OCI-LY7 (cell line): Measurements from ENCODE around the gene RBM33. TPM values are rescaled to one million over a fixed set of nuclear protein-coding genes. Genes with fewer than 3 reads are reported as not detected.

Experiments
- BruUV-seq: library from RNA; stranded (reverse); fragments of 400-500 nt; replicated peaks from 2 replicates; lab custom pipeline; 2021; lab: Mats Ljungman, UMichigan
- CTCF ChIA-PET: fragments of 300-600 bp; sonication (Branson Sonifier 250); formaldehyde crosslinking; loops from one replicate; lab custom pipeline; 2022; ENCODE audit warnings: antibody characterized with exemption; ENCODE audit not compliant: unreplicated experiment; lab: Charles Lee
- POLR2A ChIA-PET: fragments of 300-600 bp; sonication (Branson Sonifier 250); formaldehyde crosslinking; loops from one replicate; lab custom pipeline; 2022; ENCODE audit warnings: antibody characterized with exemption; lab: Charles Lee
- DNase-seq: peaks from one replicate; pipeline ENCODE4 v3.0.0-alpha.2; 2015; ENCODE audit warnings: low spot score
- H2AFZ ChIP-seq: fragments of 200-600 bp; sonication (generic), shearing (Covaris generic); 2 replicates; pipeline ENCODE4 v1.6.1; 2014; ENCODE audit warnings: mild to moderate bottlenecking, antibody characterized with exemption, low read length, moderate library complexity
- H3K27ac ChIP-seq: fragments of 200-600 bp; sonication (generic); 2 replicates; pipeline ENCODE4 v1.5.1; 2014; ENCODE audit warnings: mixed run types, low read depth, mild to moderate bottlenecking, moderate library complexity, low read length, inconsistent platforms; ENCODE audit not compliant: poor library complexity, severe bottlenecking
- H3K36me3 ChIP-seq: fragments of 200-600 bp; sonication (generic); 2 replicates; pipeline ENCODE4 v1.6.1; 2014; ENCODE audit warnings: mild to moderate bottlenecking, antibody characterized with exemption, low read length, moderate library complexity, mixed read lengths; ENCODE audit not compliant: insufficient read depth
- H3K4me1 ChIP-seq: fragments of 200-600 bp; sonication (generic); 2 replicates; pipeline ENCODE4 v1.5.1; 2014; ENCODE audit warnings: mild to moderate bottlenecking, low read length; ENCODE audit not compliant: insufficient read depth, poor library complexity, severe bottlenecking
- H3K4me2 ChIP-seq: fragments of 200-600 bp; sonication (generic); 2 replicates; pipeline ENCODE4 v1.6.1; 2014; ENCODE audit warnings: mild to moderate bottlenecking, low read length
- H3K4me3 ChIP-seq: fragments of 200-600 bp; sonication (generic); 2 replicates; pipeline ENCODE4 v1.5.1; 2014; ENCODE audit warnings: mild to moderate bottlenecking, low read depth, low read length; ENCODE audit not compliant: poor library complexity, severe bottlenecking
- H3K79me2 ChIP-seq: fragments of 200-600 bp; sonication (generic); 2 replicates; pipeline ENCODE4 v1.6.1; 2016; ENCODE audit warnings: low read depth, mild to moderate bottlenecking, low read length, moderate library complexity, mixed read lengths; ENCODE audit not compliant: insufficient read depth
- H3K9me2 ChIP-seq: fragments of 200-600 bp; sonication (generic); 2 replicates; pipeline ENCODE4 v1.6.1; 2016; ENCODE audit warnings: mild to moderate bottlenecking, low read length, mixed read lengths; ENCODE audit not compliant: insufficient read depth
- H3K9me3 ChIP-seq: fragments of 200-600 bp; sonication (generic); 2 replicates; pipeline ENCODE4 v1.6.1; 2014; ENCODE audit warnings: mild to moderate bottlenecking, mixed run types, low read length, mixed read lengths
- H4K20me1 ChIP-seq: fragments of 200-600 bp; sonication (generic); 2 replicates; pipeline ENCODE4 v1.6.1; 2014; ENCODE audit warnings: mild to moderate bottlenecking, antibody characterized with exemption, low read length, moderate library complexity, mixed read lengths; ENCODE audit not compliant: insufficient read depth
- EZH2phosphoT487 ChIP-seq: fragments of 200-600 bp; sonication (generic); IDR thresholded peaks from 2 replicates; pipeline ENCODE4 v1.6.1; 2018; ENCODE audit warnings: low read depth, borderline replicate concordance, mild to moderate bottlenecking, mixed run types, antibody characterized with exemption, low read length, moderate library complexity, mixed read lengths
- intact Hi-C: fragments of 100-400 bp; cut with micrococcal nuclease; formaldehyde crosslinking; loops from one replicate; pipeline ENCODE4 v1.10.0; 2022; ENCODE audit not compliant: unreplicated experiment
- total RNA-seq, 2 experiments: library from RNA; depleted of rRNA in 1 of 2; stranded (reverse); fragments of >200 nt in 1 of 2; shearing (Covaris generic) in 1 of 2; gene quantifications; 2 replicates each; pipeline ENCODE4 v1.2.3, GENCODE V29; 2014 to 2022
- TF ChIP-seq, protein P1 (sequence below): fragments of 200-600 bp; sonication (generic); conservative IDR thresholded peaks from 2 replicates; pipeline ENCODE4 v1.5.1; 2014; ENCODE audit warnings: mild to moderate bottlenecking, antibody characterized with exemption, low read length, moderate library complexity, mixed read lengths

RBM33 gene
- total RNA-seq, 2 experiments from 2014 or later, result 67.6 to 127 TPM

DNA sequence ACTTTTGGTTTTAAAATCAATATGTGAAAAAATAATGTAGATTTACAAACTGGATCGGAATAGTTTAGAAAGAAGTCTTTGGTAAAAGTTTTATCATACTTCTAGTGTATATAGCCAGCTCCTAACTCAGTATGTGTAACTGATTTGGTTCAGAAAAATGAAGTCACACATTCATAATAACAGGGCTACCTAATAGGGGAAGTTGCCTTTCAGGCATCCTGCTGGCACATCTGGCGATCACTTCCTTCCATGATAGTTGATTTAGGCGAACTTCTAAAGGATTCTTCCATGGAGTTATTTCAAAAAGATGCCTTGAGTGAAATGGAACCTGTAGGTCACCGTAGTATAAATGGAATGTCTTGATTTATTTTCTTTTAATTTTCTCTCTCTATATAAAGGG, 98.7 kb downstream of the RBM33 start:
- H3K27ac ChIP-seq, result no peak overlapping the region
- ChIA-PET CTCF (interaction anchor here (0.6 to 1.1 kb wide), 2 partner anchors 9 to 130 kb away, joined by 3 to 4 read pairs; no protein-coding TSS in a partner anchor), POLR2A (no interaction called here)
- H3K4me1 ChIP-seq, result peaks cover 50% of the 10 kb centered on the region
- peak overlapping the region; percentile 15; the same call in 1 of the 2 replicates for H3K4me2 ChIP-seq
- peaks cover 29% of the 10 kb centered on the region; the same call in 1 of the 2 replicates for H3K79me2 ChIP-seq
- no peak overlapping the region for H3K4me3 ChIP-seq
- DNase-seq, result peak; percentile 30
- no TSS peak for BruUV-seq
- no peaks in the 10 kb centered on the region for H3K9me3 ChIP-seq
- intact Hi-C loops, result no loop called here
- H3K9me2 ChIP-seq, result no peaks in the 10 kb centered on the region
- TF ChIP-seq EZH2phosphoT487, result no peak
- TF ChIP-seq, protein P1, sequence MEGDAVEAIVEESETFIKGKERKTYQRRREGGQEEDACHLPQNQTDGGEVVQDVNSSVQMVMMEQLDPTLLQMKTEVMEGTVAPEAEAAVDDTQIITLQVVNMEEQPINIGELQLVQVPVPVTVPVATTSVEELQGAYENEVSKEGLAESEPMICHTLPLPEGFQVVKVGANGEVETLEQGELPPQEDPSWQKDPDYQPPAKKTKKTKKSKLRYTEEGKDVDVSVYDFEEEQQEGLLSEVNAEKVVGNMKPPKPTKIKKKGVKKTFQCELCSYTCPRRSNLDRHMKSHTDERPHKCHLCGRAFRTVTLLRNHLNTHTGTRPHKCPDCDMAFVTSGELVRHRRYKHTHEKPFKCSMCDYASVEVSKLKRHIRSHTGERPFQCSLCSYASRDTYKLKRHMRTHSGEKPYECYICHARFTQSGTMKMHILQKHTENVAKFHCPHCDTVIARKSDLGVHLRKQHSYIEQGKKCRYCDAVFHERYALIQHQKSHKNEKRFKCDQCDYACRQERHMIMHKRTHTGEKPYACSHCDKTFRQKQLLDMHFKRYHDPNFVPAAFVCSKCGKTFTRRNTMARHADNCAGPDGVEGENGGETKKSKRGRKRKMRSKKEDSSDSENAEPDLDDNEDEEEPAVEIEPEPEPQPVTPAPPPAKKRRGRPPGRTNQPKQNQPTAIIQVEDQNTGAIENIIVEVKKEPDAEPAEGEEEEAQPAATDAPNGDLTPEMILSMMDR, result no peak
- peaks cover 98% of the 10 kb centered on the region for H3K36me3 ChIP-seq
- no peak overlapping the region for H2AFZ ChIP-seq
- H4K20me1 ChIP-seq, result peaks cover 7% of the 10 kb centered on the region; the same call in 1 of the 2 replicates

DNA sequence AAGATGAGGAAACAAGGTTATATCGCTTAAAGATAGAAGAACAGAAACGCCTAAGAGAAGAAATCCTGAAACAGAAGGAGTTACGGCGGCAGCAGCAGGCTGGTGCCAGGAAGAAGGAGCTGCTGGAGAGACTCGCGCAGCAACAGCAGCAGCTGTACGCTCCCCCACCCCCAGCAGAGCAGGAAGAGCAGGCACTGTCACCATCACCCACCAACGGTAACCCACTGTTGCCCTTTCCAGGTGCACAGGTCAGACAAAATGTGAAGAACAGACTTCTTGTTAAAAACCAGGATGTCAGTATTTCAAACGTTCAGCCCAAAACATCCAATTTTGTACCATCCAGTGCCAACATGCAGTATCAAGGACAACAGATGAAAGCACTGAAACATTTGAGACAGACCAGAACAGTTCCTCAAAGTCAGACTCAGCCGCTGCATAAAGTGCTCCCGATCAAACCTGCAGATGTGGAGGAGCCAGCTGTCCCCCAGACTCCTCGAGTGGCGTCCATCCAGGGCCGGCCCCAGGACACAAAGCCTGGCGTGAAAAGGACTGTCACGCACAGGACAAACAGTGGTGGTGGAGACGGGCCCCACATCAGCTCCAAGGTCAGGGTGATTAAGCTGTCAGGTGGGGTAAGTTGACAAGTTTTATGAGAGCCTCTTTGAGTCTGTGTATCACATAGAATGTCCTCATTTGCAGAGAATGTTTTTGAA, 100.7 kb downstream of the RBM33 start:
- Histone ChIP-seq H3K79me2 (peaks cover 44% of the 10 kb centered on the region; the same call in 1 of the 2 replicates), H3K4me2 (peak overlapping the region; percentile 41; the same call in 1 of the 2 replicates), H3K9me2 (no peaks in the 10 kb centered on the region), H3K27ac (peak overlapping the region; percentile 53), H4K20me1 (peaks cover 18% of the 10 kb centered on the region; the same call in 1 of the 2 replicates), H3K4me3 (no peak overlapping the region), H3K36me3 (peaks cover 97% of the 10 kb centered on the region), H3K4me1 (peaks cover 63% of the 10 kb centered on the region), H3K9me3 (no peaks in the 10 kb centered on the region), H2AFZ (no peak overlapping the region)
- intact Hi-C loops, result no loop called here
- ChIA-PET CTCF (no interaction called here), POLR2A (interaction anchor here (0.6 to 1.7 kb wide), 2 partner anchors 10 to 22 kb away, joined by 3 to 5 read pairs; no protein-coding TSS in a partner anchor)
- TF ChIP-seq, protein P1, result no peak
- no peak for TF ChIP-seq EZH2phosphoT487
- no TSS peak for BruUV-seq
- peak; percentile 49 for DNase-seq
